Naive B cell (primary cell): ENCODE measurements around the gene KCNAB1. TPM values are rescaled to one million over a fixed set of nuclear protein-coding genes. Genes with fewer than 3 reads are reported as not detected.
"Not testable (repeated sequence)": the region's sequence is repeated elsewhere in the genome, so short reads cannot be mapped to it uniquely, and the experiment has no call there.

Experiments used
- ATAC-seq, 2 donors: fragments of 150-1000 bp; cut with Tn5 transposase; 2 replicates each; pipeline ENCODE4 v1.10.0; 2021; ENCODE audit warnings: low read depth in 2 of 2, mild to moderate bottlenecking in 2 of 2, moderate library complexity in 2 of 2
- DNase-seq: peaks from one replicate; pipeline ENCODE4 v3.0.0; 2022
- H3K27ac Mint-ChIP-seq, 6 donors: one replicate each; pipeline ENCODE4 v1.8.0; 2020 to 2022; ENCODE audit warnings: mild to moderate bottlenecking in 6 of 6, mixed read lengths in 6 of 6, moderate library complexity in 5 of 6, inconsistent platforms in 2 of 6
- H3K27me3 Mint-ChIP-seq, 3 donors: one replicate each; pipeline ENCODE4 v1.8.0; 2021 to 2022; ENCODE audit warnings: mixed read lengths in 3 of 3, mild to moderate bottlenecking in 1 of 3
- H3K36me3 Mint-ChIP-seq, 2 donors: one replicate each; pipeline ENCODE4 v1.8.0; 2020 to 2022; ENCODE audit warnings: mixed read lengths in 2 of 2, inconsistent platforms in 1 of 2, mild to moderate bottlenecking in 1 of 2
- H3K4me1 Mint-ChIP-seq, 3 donors: one replicate each; pipeline ENCODE4 v1.8.0; 2020 to 2022; ENCODE audit warnings: mixed read lengths in 3 of 3, inconsistent platforms in 1 of 3, mild to moderate bottlenecking in 1 of 3, moderate library complexity in 1 of 3
- H3K4me3 Mint-ChIP-seq, 8 donors: one replicate each; pipeline ENCODE4 v1.8.0; 2020 to 2022; ENCODE audit warnings: mild to moderate bottlenecking in 8 of 8, mixed read lengths in 8 of 8, moderate library complexity in 8 of 8, inconsistent platforms in 2 of 8
- H3K9me3 Mint-ChIP-seq, 7 donors: one replicate each; pipeline ENCODE4 v1.8.0; 2020 to 2022; ENCODE audit warnings: mixed read lengths in 7 of 7, mild to moderate bottlenecking in 5 of 7, inconsistent platforms in 2 of 7, moderate library complexity in 1 of 7
- polyA plus RNA-seq, 6 donors: library from polyadenylated mRNA; unstranded; fragments of 300-500 nt; fragmentation: Illumina TruSeq; gene quantifications; one replicate each; pipeline ENCODE4 v1.2.3, GENCODE V29; 2021; ENCODE audit warnings: low read depth in 6 of 6

The KCNAB1 gene
- polyA plus RNA-seq, 6 donors from 2014 or later = 0.05 to 0.30 (median 0.19) TPM; not detected in 1

DNA sequence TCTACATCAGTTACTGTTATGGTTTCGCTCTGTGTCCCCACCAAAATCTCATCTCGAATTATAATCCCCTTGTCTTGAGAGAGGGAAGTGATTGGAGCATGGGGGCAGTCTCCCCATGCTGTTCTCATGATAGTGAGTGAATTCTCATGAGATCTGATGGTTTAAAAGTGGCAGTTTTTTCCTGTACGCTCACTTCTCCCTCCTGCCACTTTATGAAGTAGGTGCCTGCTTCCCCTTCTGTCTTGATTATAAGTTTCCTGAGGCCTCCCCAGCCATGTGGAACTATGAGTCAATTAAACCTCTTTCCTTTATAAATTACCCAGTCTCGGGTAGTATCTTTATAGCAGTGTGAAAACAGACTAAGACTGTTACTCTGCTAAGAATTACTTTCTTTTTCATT is 449.5 kb downstream of the KCNAB1 start:
- ATAC-seq, DNase-seq, H3K4me1 Mint-ChIP-seq, H3K9me3 Mint-ChIP-seq, H3K36me3 Mint-ChIP-seq, H3K4me3 Mint-ChIP-seq: not testable (repeated sequence)
- peak overlapping the region in 1 of 6 donors; percentile 72 for H3K27ac Mint-ChIP-seq
- peaks cover 0 to 11% (median 10%) of the 10 kb centered on the region in 3 donors for H3K27me3 Mint-ChIP-seq

- peaks cover 0 to 16% (median 8%) of the 10 kb centered on the region in 3 donors for H3K27me3 Mint-ChIP-seq
- peaks cover 0 to 1% (median 0%) of the 10 kb centered on the region in 7 donors for H3K9me3 Mint-ChIP-seq
- peaks cover 0 to 5% (median 0%) of the 10 kb centered on the region in 3 donors for H3K4me1 Mint-ChIP-seq
- DNase-seq (no peak), ATAC-seq (no peak)
- H3K36me3 Mint-ChIP-seq = no peaks in the 10 kb centered on the region
- no peak overlapping the region for H3K4me3 Mint-ChIP-seq
- no peak overlapping the region for H3K27ac Mint-ChIP-seq
These were observed 455.3 kb downstream of the KCNAB1 start for GRCh38 chr3:156575641-156576040.

GRCh38 chr3:156576051-156576450 is 455.7 kb downstream of the KCNAB1 start:
- ATAC-seq (no peak), DNase-seq (no peak)
- H3K27me3 Mint-ChIP-seq = peaks cover 0 to 16% (median 8%) of the 10 kb centered on the region in 3 donors
- no peaks in the 10 kb centered on the region for H3K36me3 Mint-ChIP-seq
- H3K4me3 Mint-ChIP-seq = no peak overlapping the region
- peaks cover 0 to 5% (median 0%) of the 10 kb centered on the region in 3 donors for H3K4me1 Mint-ChIP-seq
- peaks cover 0 to 1% (median 0%) of the 10 kb centered on the region in 7 donors for H3K9me3 Mint-ChIP-seq
- no peak overlapping the region for H3K27ac Mint-ChIP-seq

DNA sequence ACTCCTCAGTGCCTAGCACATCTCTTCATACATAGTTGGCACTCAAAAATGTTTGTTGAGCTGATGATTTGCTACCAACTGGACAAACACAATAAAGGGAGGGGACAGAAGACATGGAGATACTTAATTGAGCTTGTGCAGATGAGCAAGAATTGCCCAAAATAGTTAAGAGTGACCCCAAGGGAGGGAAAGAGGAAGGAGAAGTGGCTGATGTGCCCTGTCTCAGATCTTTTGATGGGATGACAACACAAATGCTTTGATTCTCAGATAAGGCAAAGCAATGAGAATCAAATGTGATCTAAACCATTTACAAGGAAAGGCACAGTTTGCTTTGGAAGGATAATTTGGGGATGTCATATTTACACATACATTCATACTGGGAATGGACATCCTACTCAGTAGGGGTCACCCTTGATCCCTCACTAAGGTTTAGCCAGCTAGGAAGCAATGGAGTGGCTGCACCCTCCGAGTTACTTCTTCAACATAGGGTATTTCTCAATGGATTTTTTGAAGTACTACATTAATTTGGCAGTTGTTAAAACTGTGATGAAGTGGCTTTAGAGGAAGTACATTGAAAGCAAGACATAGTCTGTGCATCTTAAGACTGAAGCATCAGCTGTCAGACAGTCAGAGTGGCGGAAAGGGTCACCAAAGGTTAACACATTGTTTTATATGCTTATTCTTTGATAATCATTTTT is 456.4 kb downstream of the KCNAB1 start:
- H3K27me3 Mint-ChIP-seq = peaks cover 7 to 16% (median 8%) of the 10 kb centered on the region in 3 donors

DNA sequence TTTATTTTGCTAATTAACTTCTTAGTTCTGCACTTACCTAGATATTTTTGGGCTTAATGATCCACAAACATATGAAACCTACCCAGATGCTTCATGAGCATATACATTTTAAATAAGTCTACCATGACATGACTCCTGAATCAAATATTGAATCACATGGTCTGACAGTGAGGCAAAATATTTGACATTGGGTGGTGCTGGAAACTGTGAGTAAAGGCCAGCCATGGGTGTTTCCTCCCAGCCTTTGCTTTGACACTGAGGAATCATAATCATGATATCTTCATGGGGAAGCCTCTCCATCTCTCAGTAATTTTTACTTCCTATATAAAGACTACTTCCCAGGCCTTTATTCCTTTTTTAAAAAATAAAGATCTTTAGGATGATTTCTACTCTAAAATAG is 457.4 kb downstream of the KCNAB1 start:
- peaks cover 0 to 3% (median 0%) of the 10 kb centered on the region in 7 donors for H3K9me3 Mint-ChIP-seq
- H3K4me3 Mint-ChIP-seq = no peak overlapping the region
- peaks cover 0 to 5% (median 0%) of the 10 kb centered on the region in 3 donors for H3K4me1 Mint-ChIP-seq
- ATAC-seq (no peak), DNase-seq (no peak)
- H3K27me3 Mint-ChIP-seq = peaks cover 8 to 10% (median 9%) of the 10 kb centered on the region in 3 donors
- H3K27ac Mint-ChIP-seq = no peak overlapping the region
- no peaks in the 10 kb centered on the region for H3K36me3 Mint-ChIP-seq

More for the DNA sequence above, 456.4 kb downstream of the KCNAB1 start:
- no peak for ATAC-seq
- Mint-ChIP-seq H3K9me3 (peaks cover 0 to 2% (median 0%) of the 10 kb centered on the region in 7 donors), H3K4me1 (peaks cover 0 to 5% (median 0%) of the 10 kb centered on the region in 3 donors), H3K36me3 (no peaks in the 10 kb centered on the region), H3K27ac (no peak overlapping the region), H3K4me3 (no peak overlapping the region)
- no peak for DNase-seq

- peaks cover 0 to 10% (median 0%) of the 10 kb centered on the region in 3 donors for H3K4me1 Mint-ChIP-seq
- DNase-seq (no peak), ATAC-seq (no peak)
- H3K4me3 Mint-ChIP-seq = no peak overlapping the region
- peaks cover 0 to 3% (median 0%) of the 10 kb centered on the region in 7 donors for H3K9me3 Mint-ChIP-seq
- H3K27ac Mint-ChIP-seq = peak overlapping the region in 1 of 6 donors; percentile 33
- H3K27me3 Mint-ChIP-seq = peaks cover 8 to 10% (median 9%) of the 10 kb centered on the region in 3 donors
- H3K36me3 Mint-ChIP-seq = no peaks in the 10 kb centered on the region
These were observed 459.1 kb downstream of the KCNAB1 start for GRCh38 chr3:156579427-156579851.

- Mint-ChIP-seq H3K36me3 (no peaks in the 10 kb centered on the region), H3K4me3 (no peak overlapping the region), H3K9me3 (peaks cover 0 to 3% (median 0%) of the 10 kb centered on the region in 7 donors), H3K27me3 (peaks cover 8 to 9% (median 8%) of the 10 kb centered on the region in 3 donors), H3K4me1 (peaks cover 0 to 10% (median 0%) of the 10 kb centered on the region in 3 donors), H3K27ac (no peak overlapping the region)
- ATAC-seq = no peak
- no peak for DNase-seq
These were observed 460.7 kb downstream of the KCNAB1 start for GRCh38 chr3:156581033-156581432.

GRCh38 chr3:156581954-156582353 is 461.6 kb downstream of the KCNAB1 start:
- Mint-ChIP-seq H3K27me3 (peaks cover 0 to 9% (median 0%) of the 10 kb centered on the region in 3 donors), H3K4me3 (no peak overlapping the region), H3K4me1 (peaks cover 0 to 5% (median 0%) of the 10 kb centered on the region in 3 donors), H3K36me3 (no peaks in the 10 kb centered on the region), H3K27ac (no peak overlapping the region), H3K9me3 (peaks cover 0 to 3% (median 0%) of the 10 kb centered on the region in 7 donors)
- no peak for ATAC-seq
- no peak for DNase-seq

DNA sequence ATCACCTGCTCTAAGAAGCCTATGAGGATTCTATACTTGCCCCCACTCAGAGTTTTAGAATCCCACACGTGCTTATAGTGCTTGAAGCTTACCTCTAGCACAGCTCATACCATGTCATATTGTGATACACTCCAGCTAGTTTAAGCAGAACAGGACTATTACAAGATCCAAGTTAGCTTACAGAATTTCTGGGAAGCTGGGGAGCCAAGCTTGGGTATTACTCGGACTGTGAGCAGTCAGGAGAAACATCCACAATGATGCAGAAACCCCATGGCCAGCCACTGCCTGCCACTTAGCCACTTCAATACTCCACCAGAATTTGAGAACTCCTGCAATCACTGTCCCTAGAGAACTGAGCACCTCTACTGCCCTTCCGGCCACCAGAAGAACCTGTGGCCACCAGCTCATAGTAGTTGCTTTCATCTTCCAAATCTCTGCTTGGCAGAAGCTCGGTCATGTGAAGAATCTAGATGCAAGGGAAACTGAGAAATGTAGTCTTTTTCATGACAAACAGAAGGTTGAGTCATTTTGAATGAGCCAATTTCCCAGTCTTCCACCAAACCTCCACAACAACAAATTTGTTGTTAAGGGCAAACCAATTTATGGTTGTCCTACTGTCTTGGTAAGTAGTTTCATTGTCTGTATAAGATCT is 462.3 kb downstream of the KCNAB1 start:
- ATAC-seq (no peak), DNase-seq (no peak)
- peaks cover 0 to 5% (median 0%) of the 10 kb centered on the region in 3 donors for H3K4me1 Mint-ChIP-seq
- H3K9me3 Mint-ChIP-seq = peaks cover 0 to 3% (median 0%) of the 10 kb centered on the region in 7 donors
- H3K36me3 Mint-ChIP-seq = no peaks in the 10 kb centered on the region
- H3K27ac Mint-ChIP-seq = no peak overlapping the region
- peaks cover 0 to 9% (median 0%) of the 10 kb centered on the region in 3 donors for H3K27me3 Mint-ChIP-seq
- peak overlapping the region in 1 of 8 donors; percentile 73 for H3K4me3 Mint-ChIP-seq

GRCh38 chr3:156583469-156583868 is 463.1 kb downstream of the KCNAB1 start:
- no peak for DNase-seq
- H3K9me3 Mint-ChIP-seq = peaks cover 0 to 3% (median 0%) of the 10 kb centered on the region in 7 donors
- no peak overlapping the region for H3K4me3 Mint-ChIP-seq
- peaks cover 0 to 9% (median 0%) of the 10 kb centered on the region in 3 donors for H3K27me3 Mint-ChIP-seq
- peaks cover 0 to 5% (median 0%) of the 10 kb centered on the region in 3 donors for H3K4me1 Mint-ChIP-seq
- no peaks in the 10 kb centered on the region for H3K36me3 Mint-ChIP-seq
- ATAC-seq = no peak
- no peak overlapping the region for H3K27ac Mint-ChIP-seq

DNA sequence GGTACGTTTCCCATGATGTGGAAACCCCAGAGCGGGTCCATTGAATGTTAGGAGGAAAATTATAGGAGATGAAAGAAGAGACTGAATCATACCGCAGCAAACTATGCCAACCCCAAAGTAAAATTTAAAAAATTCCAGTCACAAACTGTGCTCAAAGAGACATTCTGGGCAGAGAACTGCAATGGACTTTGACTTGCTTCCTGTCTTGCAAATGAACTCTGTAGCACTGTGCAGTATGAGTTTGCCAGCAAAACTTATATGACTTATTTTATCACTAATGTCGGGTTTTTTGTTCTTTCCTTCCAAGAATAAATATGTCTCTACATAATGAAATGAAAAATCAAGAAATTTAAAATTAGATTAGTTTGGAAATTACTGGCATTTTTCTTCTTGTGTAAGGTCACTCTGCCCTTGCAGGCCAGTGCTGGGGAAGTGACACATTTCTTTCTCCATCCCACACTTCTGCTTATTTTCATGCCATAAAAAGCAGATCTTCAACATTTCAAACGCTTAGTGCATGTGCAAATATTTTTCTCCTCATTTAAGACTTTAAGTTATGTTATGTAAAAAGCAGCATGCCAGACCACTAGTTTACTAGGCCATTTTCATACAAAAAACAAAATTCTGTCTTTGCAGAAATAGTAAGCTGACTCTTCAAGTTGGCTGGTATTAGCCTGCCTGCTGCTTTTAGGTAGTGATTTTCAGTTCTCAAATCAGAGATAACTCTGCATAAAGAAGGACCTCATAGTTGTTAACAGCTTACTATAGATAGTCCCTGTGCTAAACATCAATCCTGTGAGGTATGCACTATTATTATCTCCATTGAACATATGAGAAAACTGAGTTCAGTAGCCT is 466.8 kb downstream of the KCNAB1 start:
- DNase-seq (no peak), ATAC-seq (no peak)
- Mint-ChIP-seq H3K9me3 (peaks cover 0 to 11% (median 5%) of the 10 kb centered on the region in 7 donors), H3K4me1 (peaks cover 0 to 5% (median 0%) of the 10 kb centered on the region in 3 donors), H3K27me3 (no peaks in the 10 kb centered on the region), H3K4me3 (no peak overlapping the region), H3K36me3 (no peaks in the 10 kb centered on the region), H3K27ac (peak overlapping the region in 1 of 6 donors; percentile 3)

GRCh38 chr3:156587760-156588069 is 467.3 kb downstream of the KCNAB1 start:
- H3K36me3 Mint-ChIP-seq = no peaks in the 10 kb centered on the region
- H3K27me3 Mint-ChIP-seq = no peaks in the 10 kb centered on the region
- H3K27ac Mint-ChIP-seq = no peak overlapping the region
- H3K4me1 Mint-ChIP-seq = peaks cover 0 to 5% (median 0%) of the 10 kb centered on the region in 3 donors
- DNase-seq (no peak), ATAC-seq (no peak)
- no peak overlapping the region for H3K4me3 Mint-ChIP-seq
- peaks cover 0 to 11% (median 5%) of the 10 kb centered on the region in 7 donors for H3K9me3 Mint-ChIP-seq
